HG03378 (cell line): ENCODE results near the gene TAS1R1.
A peak's percentile ranks its signal among the peaks of the same experiment; 100 is the strongest.
"Not testable (repeated sequence)": the region's sequence is repeated elsewhere in the genome, so short reads cannot be mapped to it uniquely, and the experiment has no call there.

Source experiments
- ATAC-seq: cut with Tn5 transposase; IDR thresholded peaks from one replicate; pipeline ENCODE4 v1.9.1; 2021; ENCODE audit warnings: mild to moderate bottlenecking, moderate library complexity; ENCODE audit not compliant: unreplicated experiment

TAS1R1 gene

GRCh38 chr1:6588128-6588892 lies 33.2 kb downstream of the TAS1R1 start:
- no peak for ATAC-seq

- no peak for ATAC-seq
Measured at GRCh38 chr1:6588893-6589520, 33.9 kb downstream of the TAS1R1 start.

GRCh38 chr1:6590046-6590445 lies 34.9 kb downstream of the TAS1R1 start:
- no peak for ATAC-seq

GRCh38 chr1:6591222-6591621 lies 36.1 kb downstream of the TAS1R1 start:
- ATAC-seq: no peak

- ATAC-seq: no peak
Measured at GRCh38 chr1:6591644-6592043, 36.5 kb downstream of the TAS1R1 start.

- ATAC-seq: no peak
Measured at GRCh38 chr1:6592441-6592840, 37.3 kb downstream of the TAS1R1 start.

GRCh38 chr1:6592865-6593593 lies 37.9 kb downstream of the TAS1R1 start:
- no peak for ATAC-seq

GRCh38 chr1:6593810-6594209 lies 38.7 kb downstream of the TAS1R1 start:
- no peak for ATAC-seq

- no peak for ATAC-seq
Measured at GRCh38 chr1:6594977-6595740, 40.1 kb downstream of the TAS1R1 start.

GRCh38 chr1:6596351-6596750 lies 41.2 kb downstream of the TAS1R1 start:
- ATAC-seq: no peak

GRCh38 chr1:6596886-6597776 lies 42.0 kb downstream of the TAS1R1 start:
- no peak for ATAC-seq

GRCh38 chr1:6597777-6598131 lies 42.6 kb downstream of the TAS1R1 start:
- no peak for ATAC-seq

GRCh38 chr1:6599141-6599975 lies 44.3 kb downstream of the TAS1R1 start:
- ATAC-seq: no peak

GRCh38 chr1:6599991-6600390 lies 44.9 kb downstream of the TAS1R1 start:
- not testable (repeated sequence) for ATAC-seq

- no peak for ATAC-seq
Measured at GRCh38 chr1:6600410-6601048, 45.4 kb downstream of the TAS1R1 start.

- ATAC-seq: peak; percentile 37
Measured at GRCh38 chr1:6601049-6601922, 46.2 kb downstream of the TAS1R1 start.

GRCh38 chr1:6601923-6602668 lies 47.0 kb downstream of the TAS1R1 start:
- peak; percentile 3 for ATAC-seq
